DMS 273 (cell line): Measurements from ENCODE around the gene KRTAP6-3.

Experiments used
- DNase-seq: peaks from one replicate; lab custom pipeline; 2025; ENCODE audit not compliant: unreplicated experiment; lab: John Stamatoyannopoulos, UW

The KRTAP6-3 gene

GRCh38 chr21:30623362-30623761 is 31.1 kb downstream of the KRTAP6-3 start:
- DNase-seq = no peak

DNA sequence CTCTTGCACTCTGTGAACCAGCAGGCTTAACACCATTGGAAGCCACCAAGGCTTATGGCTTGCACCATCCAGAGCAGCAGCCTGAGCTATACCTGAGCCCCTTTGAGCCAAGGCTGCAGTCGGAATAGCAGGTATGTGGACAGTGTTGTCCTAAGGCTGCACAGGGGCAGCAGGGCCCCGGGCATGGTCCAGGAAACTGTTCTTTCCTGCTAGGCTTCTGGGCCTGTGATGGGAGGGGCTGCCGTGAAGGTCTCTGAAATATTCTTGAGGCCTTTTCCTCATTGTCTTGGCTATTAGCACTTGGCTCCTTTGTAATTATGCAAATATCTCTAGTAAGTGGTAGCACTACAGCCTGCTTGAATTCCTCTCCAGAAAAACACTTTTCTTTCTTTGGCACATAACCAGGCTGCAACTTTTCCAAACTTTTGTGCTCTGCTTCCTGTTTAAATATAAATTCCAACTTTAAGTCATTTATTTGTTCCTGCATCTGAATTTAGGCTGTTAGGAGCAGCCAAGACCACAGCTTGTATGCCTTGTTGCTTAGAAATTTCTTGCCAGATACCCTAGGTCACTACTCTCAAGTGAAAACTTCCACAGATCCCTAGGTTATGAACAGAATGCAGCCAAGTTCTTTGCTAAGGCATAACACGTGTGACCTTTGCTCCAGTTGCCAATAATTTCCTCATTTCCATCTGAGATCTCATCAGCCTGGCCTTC is 33.4 kb downstream of the KRTAP6-3 start:
- no peak for DNase-seq

DNA sequence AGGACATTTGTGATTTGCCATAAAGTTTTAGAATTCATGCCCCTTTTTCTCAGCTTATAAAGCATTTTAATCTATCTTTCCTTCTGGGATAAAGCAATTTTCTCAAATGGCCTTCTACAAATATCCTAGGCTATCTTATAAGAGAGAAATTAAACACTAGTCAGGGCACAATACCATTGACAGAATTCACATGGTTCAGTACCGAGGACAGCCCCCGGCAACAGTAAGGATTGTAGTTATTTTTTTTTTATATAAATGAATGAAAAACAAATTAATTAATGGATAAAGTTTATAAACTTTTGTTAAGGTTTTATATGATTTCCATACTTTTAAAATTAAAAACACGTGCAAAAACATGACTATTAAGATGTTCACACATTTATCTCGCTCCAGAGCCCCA is 35.9 kb downstream of the KRTAP6-3 start:
- DNase-seq = no peak

DNA sequence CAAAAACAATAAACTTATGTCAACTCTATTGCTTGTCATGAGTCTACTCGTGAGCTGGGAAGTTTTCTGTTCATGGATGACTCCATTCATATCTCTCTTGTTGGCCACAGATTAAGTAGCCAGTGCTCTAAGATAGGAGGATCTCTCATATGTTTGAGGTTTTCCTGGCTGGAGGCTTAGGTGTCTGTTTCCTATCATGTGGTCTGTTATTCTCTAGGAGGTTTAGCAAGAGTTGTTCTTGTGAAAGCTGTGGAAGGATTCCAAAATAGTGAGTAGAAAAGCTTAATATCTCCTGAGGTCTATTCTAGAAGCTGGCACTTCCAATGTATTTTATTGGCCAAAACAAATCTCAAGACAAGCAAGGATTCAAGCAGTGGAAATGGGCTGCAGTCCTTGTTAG is 37.0 kb downstream of the KRTAP6-3 start:
- DNase-seq = no peak

DNA sequence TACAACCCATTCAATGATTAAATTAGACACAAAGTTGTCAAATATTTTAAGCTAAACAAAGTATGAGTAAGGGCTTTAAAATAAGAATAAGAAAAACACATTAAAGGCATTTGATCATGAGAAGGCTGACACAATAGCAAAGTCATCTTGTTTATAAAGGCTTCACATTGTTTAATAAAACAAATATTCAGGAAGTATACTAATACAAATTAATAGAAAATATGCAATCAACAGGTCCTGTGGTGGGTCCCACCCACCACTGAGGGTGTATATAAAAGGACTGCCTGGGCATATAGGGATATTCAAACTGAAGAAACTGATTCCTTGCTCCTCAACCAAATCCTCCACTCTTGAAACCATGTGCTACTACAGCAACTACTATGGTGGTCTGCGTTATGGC is 42.7 kb downstream of the KRTAP6-3 start, which contains the start of gene KRTAP20-2:
Gene KRTAP20-2, plus strand, starts transcription at position 301 of the 400 bp plus-strand sequence. Its CDS starts 58 bp downstream, at position 359.
- no peak for DNase-seq

DNA sequence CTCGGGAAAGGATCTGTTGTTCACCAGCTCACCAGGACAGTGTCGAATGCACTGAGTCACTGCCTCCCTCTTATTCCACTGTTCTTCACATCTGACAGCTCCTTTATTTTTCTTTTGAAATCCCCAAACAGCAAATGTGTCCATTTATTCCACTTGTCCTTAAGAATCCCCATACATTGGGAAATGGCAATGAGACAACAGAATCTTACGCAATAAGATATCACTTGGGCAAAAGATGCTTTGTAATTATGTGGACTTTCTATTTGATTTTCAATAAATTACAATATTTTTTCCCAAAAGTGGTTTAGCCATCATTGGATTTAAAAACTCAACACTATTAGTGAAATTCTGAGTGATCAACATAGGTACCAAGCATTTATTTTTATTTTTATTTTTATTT is 46.4 kb downstream of the KRTAP6-3 start:
- no peak for DNase-seq

GRCh38 chr21:30642564-30642963 is 50.3 kb downstream of the KRTAP6-3 start, which contains the start of gene KRTAP20-3:
Gene KRTAP20-3 (plus strand): TSS chr21:30642864.
- no peak for DNase-seq
